HG03442 (cell line): ENCODE results near the gene SKIC2.
"Not testable (repeated sequence)": the region's sequence is repeated elsewhere in the genome, so short reads cannot be mapped to it uniquely, and the experiment has no call there.

Source experiments
- ATAC-seq: cut with Tn5 transposase; IDR thresholded peaks from one replicate; pipeline ENCODE4 v1.9.1; 2021; ENCODE audit warnings: mild to moderate bottlenecking, moderate library complexity; ENCODE audit not compliant: unreplicated experiment

The SKIC2 gene

GRCh38 chr6:31968791-31969711 is 10.1 kb downstream of the SKIC2 start:
- no peak for ATAC-seq

DNA sequence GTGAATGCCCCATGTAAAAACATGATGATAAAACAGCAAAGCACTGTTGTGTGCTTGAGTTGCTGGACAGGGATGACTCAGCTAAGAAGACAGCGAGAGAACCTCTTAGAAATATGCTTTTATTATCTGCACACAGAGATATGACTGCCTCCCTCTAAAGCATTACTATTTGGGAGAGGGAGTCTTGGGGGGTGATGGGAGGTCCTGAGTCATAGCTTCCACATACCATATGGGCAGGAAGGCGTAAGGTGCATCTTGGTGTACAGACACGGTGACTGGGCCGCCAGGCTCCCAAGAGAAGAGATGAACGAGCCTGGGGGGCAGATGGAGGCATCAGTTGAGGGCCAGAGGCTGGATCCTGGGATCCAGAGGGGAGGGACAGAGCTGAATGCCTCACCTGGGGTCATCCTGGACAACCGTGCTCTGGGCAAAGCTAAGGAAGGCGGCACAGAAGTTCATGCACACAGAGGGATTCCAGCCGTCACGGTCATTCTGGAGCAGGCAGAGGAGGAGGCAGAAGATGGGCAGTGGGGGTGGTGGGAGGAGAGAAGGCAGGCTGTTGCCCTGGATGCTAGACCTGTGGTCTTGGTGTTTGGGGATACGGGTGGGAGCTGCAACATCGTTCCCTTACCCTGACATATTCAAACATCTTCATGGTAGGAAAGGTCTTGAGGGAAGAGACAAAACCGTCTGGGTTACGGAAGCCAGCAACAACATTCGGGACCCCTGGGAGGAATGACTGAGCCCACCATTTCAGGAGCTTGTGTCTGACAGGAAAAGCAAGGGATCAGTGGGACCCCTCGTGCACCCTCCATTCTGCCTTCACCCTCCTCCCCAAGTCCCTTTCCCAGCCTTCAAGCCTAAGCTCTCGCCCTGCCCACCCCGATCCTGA is 11.0 kb downstream of the SKIC2 start:
- no peak for ATAC-seq

DNA sequence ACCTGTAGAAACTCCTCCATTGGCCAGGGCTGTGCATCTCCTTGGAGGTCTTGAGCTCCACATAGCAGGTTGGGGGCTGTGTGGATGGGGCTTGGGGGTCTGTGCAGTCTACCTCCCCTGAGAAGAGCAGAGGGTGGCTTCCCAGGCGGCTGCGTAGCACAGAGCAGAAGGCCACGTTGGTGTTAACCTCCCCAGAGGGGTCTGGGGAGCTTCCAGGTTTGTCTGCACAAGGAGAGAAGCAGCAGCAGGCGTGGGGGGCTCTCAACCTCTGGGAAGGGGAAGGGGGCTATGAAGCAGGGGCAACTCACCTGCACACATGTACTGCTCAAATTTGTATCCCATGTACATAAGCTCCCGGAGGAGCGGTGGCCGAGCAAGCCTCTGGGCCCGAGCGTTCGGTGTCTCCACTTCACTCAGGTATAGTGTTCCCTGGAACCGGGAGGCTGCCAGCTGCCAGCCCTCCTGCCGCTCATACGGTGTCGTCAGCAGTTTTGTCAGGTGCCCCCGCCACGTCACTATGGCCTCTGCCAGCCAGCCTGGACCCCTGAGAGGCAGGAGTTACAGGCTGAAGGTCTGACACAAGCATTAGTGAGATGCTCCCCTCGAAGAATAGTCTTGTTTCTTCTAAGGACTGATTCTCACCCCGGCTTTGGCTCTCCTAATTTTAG is 11.8 kb downstream of the SKIC2 start:
- ATAC-seq, result no peak

- ATAC-seq, result no peak
Measured at GRCh38 chr6:31971279-31971992, 12.5 kb downstream of the SKIC2 start.

GRCh38 chr6:31971993-31972708 is 13.2 kb downstream of the SKIC2 start, which contains the start of gene DXO:
DXO (minus strand) TSS chr6:31972138; CDS start chr6:31971675, 463 bp downstream.
- ATAC-seq, result peak; percentile 82

- ATAC-seq, result peak; percentile 1
Measured at GRCh38 chr6:31972709-31973350, 13.9 kb downstream of the SKIC2 start.

DNA sequence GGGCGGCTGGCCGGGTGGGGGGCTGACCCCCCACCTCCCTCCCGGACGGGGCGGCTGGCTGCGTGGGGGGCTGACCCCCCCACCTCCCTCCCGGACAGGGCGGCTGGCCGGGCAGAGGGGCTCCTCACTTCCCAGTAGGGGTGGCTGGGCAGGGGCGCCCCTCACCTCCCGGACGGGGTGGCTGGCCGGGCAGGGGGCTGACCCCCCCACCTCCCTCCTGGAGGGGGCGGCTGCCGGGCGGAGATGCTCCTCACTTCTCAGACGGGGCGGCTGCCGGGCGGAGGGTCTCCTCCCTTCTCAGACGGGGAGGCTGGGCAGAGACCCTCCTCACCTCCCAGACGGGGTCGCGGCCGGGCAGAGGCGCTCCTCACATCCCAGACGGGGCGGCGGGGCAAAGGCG is 17.1 kb downstream of the SKIC2 start:
- not testable (repeated sequence) for ATAC-seq

DNA sequence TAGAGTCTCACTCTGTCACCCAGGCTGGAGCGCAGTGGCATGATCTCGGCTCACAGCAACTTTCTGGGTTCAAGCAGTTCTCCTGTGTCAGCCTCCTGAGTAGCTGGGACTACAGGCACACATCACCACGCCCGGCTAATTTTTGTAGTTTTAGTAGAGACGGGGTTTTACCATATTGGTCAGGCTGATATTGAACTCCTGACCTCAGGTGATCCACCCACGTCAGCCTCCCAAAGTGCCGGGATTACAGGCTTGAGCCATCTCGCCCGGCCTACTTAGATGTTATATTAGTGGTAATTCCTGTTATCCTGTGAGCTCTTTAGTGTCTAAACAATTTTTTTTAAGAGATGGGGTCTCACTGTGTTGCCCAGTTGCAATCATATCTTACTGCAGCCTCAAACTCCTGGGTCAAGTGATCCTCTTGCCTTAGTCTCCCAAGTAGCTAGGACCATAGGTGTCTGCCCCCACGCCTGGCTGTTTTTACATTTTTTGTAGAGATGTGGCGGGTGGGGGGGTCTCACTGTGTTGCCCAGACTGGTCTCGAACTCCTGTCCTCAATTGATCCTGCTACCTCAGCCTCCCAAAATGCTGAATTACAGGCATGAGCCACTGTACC is 18.9 kb downstream of the SKIC2 start:
- ATAC-seq, result no peak

DNA sequence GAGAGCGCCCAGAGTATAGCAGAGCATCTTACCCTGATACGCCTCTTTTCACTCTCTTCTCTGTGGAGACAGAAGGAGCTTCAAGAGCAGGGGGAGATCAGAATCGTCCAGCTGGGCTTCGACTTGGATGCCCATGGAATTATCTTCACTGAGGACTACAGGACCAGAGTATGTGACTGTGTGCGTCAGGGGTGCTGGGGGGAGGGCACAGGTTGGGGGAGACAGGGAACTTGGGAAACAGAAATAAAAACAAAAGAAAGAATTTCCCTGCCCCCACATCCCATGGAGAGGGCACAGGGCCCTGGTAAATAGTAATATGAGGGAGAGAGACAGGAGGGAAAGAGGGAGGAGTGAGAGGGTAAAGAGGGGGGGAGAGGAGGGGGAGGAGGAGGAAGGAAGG is 19.9 kb downstream of the SKIC2 start:
- ATAC-seq, result no peak

- ATAC-seq, result no peak
Measured at GRCh38 chr6:31979238-31979898, 20.4 kb downstream of the SKIC2 start.

DNA sequence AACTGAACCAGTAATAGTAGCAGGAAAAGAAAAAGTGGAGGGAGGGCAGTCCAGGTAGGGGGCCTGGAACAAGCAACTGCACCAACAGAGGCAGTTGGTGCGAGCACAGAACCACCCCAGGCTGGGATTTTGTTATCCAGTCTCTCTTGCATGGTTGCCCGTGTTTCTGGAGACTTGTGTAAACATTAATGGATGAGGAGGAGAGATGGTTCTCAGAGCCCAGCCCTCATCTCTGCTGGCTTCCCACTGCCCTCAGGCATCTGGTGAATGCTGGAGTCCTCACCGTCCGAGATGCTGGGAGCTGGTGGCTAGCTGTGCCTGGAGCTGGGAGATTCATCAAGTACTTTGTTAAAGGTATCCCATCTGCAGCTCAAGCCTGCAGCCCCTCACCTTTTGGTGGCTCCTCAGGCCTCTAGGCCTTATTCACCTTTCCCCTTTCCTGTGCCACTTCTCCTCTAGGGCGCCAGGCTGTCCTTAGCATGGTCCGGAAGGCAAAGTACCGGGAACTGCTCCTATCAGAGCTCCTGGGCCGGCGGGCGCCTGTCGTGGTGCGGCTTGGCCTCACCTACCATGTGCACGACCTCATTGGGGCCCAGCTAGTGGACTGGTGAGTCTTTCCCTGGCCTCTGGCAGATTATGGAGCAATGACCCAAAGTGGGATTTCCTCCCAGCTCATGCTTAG is 21.4 kb downstream of the SKIC2 start:
- not testable (repeated sequence) for ATAC-seq

DNA sequence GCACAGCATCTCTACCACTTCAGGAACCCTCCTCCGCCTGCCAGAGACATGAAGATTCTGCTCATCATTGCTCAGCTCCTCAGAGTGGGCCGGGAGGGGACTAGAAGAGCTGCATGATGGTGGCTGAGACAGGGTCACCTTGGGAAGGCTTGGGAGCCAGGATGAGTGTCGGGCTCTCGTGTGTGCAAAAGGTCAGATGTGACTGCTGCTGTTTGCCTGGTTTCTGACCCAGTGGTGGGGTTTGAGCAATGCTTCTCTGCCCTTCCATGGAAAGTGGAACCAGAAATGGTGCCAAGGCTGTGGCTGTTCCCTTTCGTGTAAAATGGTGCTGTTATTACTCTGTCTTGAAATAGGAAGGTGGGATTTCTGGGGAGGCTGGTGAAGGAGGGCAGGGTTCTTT is 22.0 kb downstream of the SKIC2 start:
- not testable (repeated sequence) for ATAC-seq

DNA sequence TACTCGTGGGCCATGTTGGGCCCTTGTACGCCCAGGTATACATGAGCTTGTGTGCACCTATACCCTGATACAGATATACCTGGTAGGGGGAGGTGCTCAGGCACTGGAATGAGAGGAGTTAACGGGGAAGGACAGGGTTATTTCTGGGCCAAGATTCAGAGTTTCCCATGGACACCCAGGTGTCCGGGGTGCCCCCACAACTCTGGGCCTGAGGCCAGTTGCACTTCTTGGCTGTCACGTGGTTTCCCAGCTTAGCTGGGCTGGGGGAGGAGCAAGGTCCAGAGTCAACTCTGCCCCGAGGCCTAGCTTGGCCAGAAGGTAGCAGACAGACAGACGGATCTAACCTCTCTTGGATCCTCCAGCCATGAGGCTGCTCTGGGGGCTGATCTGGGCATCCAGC is 22.8 kb downstream of the SKIC2 start, which contains the start of gene C4A:
Gene C4A, plus strand, starts transcription at position 314 of the 400 bp plus-strand sequence. Its CDS starts 51 bp downstream, at position 365.
- not testable (repeated sequence) for ATAC-seq

DNA sequence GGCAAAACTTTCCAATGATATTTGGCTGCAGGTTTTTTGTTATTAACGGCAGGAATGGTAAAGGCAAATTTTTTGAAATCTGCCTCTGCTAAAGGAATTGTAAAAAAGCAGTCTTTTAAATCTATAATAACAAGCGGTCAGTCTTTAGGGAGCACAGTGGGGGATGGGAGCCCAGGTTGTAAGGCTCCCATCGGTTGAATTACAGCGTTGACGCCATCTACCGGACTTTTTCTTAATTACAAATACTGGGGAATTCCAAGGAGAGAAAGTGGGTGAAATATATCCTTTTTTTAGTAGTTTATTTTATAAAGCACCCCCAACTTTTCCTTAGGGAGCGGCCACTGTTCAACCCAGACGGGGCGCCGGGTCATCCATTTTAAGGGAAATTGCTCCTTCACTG is 30.4 kb downstream of the SKIC2 start:
- ATAC-seq, result not testable (repeated sequence)

GRCh38 chr6:31994421-31994820 is 35.4 kb downstream of the SKIC2 start:
- not testable (repeated sequence) for ATAC-seq

DNA sequence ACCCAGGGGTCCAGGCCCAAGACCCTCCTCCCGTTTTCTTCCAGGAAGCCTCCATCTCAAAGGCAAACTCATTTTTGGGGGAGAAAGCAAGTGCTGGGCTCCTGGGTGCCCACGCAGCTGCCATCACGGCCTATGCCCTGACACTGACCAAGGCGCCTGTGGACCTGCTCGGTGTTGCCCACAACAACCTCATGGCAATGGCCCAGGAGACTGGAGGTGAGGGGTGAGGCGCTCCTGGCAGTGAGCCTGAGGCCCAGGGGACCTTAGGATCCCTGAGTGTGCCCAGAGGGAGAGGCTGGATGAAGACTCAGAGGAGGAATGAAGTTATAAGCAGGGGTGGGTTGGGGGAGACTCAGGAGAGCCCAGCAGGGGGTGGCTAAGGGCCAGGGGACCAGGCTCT is 37.4 kb downstream of the SKIC2 start:
- not testable (repeated sequence) for ATAC-seq

GRCh38 chr6:32002546-32003268 is 43.7 kb downstream of the SKIC2 start:
- ATAC-seq, result not testable (repeated sequence)
